Fibroblast of lung (primary cell): ENCODE data around the gene C8B.

Experiments used
- CTCF ChIP-seq, 2 donors: IDR thresholded peaks in 1 of 2; conservative IDR thresholded peaks in 1 of 2; 1 replicate in 1 of 2; 2 replicates in 1 of 2; pipeline ENCODE4 v1.5.1; 2011 to 2012; ENCODE audit warnings: low read length in 2 of 2, control low read depth in 1 of 2, inconsistent platforms in 1 of 2, low read depth in 1 of 2, mild to moderate bottlenecking in 1 of 2
- EZH2 ChIP-seq: IDR thresholded peaks from 2 replicates; pipeline ENCODE4 v1.5.1; 2012; ENCODE audit warnings: low read length, control low read depth, mild to moderate bottlenecking; ENCODE audit errors: missing control alignments

GRCh38 chr1:56970280-56970679, 4.5 kb upstream of the C8B start:
- TF ChIP-seq EZH2, result no peak
- TF ChIP-seq CTCF (conservative IDR thresholded peaks at IDR 0.05 in 1 of 2, IDR thresholded peaks at IDR 0.05 in 1 of 2; ENCODE audit: low read depth in 1 of 2, low read length in 2 of 2), result no peak
